ENCODE measurements around the gene CRY2. TPM values are rescaled to one million over a fixed set of nuclear protein-coding genes. Genes with fewer than 3 reads are reported as not detected.

CRY2 gene
- total and polyA plus RNA-seq, 2 of the 8 experiments (the other 6 are each of a cell fraction or from before 2014, with no cell fraction given): 8.0 to 9.4 TPM

- TF ChIP-seq EGR1 (IDR thresholded peaks at IDR 0.05; ENCODE audit: borderline replicate concordance, low read depth, low read length): no peak
- no peak for TF ChIP-seq KDM1A (IDR thresholded peaks at IDR 0.05; ENCODE audit: borderline replicate concordance, low read length)
- no peak for TF ChIP-seq JUND (IDR thresholded peaks at IDR 0.05; ENCODE audit: low read length)
- no peak for TF ChIP-seq TCF12 (IDR thresholded peaks at IDR 0.05; ENCODE audit: low read depth, low read length)
- no peak for TF ChIP-seq ATF2 (IDR thresholded peaks at IDR 0.05; ENCODE audit: low read length)
Measured at GRCh38 chr11:45906096-45906682, 58.9 kb downstream of the CRY2 start (continued).

Measured in H1 (cell line).